Measurements from ENCODE around the gene CTTNBP2NL. TPM values are rescaled to one million over a fixed set of nuclear protein-coding genes. Genes with fewer than 3 reads are reported as not detected.
"Not testable (repeated sequence)": the region's sequence is repeated elsewhere in the genome, so short reads cannot be mapped to it uniquely, and the experiment has no call there.

CTTNBP2NL gene
- polyA plus RNA-seq, 1 experiment = 30.5 TPM

DNA sequence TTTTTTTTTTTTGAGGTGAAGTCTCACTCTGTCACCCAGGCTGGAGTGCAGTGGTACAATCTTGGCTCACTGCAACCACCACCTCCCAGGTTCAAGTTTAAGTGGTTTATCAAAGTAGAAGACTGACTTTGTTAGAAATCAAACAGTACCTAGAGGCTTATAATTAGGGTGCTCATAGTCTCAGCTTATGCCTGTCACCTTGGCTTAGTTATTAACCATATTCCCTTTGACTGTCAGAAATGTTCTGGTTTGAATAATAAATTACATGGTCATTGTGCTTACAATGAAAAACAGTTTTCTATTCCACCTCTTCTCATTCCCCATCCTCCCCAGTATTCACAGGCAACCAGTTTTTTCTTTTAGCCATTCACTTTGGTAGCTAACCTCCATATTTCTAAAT is 54.8 kb downstream of the CTTNBP2NL start:
- no peak overlapping the region for H3K4me3 ChIP-seq (ENCODE audit: low read depth, low read length)
- H3K27me3 ChIP-seq (ENCODE audit: control insufficient read depth, insufficient read depth, low read length) = no peaks in the 10 kb centered on the region
- no peak for DNase-seq (ENCODE audit: low read depth, low spot score)
- POLR2A ChIA-PET = interaction anchor here (0.7 kb wide), 1 partner anchor 16 kb away, joined by 4 read pairs; no protein-coding TSS in a partner anchor
- no peaks in the 10 kb centered on the region for H3K9me3 ChIP-seq (ENCODE audit: control insufficient read depth, insufficient read depth, low read length)
- no peak overlapping the region for H3K27ac ChIP-seq (ENCODE audit: low read depth, low read length)
- CTCF ChIA-PET = interaction anchor here (0.7 to 1.2 kb wide), 3 partner anchors 16 to 773 kb away, joined by 3 to 4 read pairs (median 3); no protein-coding TSS in a partner anchor
- TF ChIP-seq, protein P1, sequence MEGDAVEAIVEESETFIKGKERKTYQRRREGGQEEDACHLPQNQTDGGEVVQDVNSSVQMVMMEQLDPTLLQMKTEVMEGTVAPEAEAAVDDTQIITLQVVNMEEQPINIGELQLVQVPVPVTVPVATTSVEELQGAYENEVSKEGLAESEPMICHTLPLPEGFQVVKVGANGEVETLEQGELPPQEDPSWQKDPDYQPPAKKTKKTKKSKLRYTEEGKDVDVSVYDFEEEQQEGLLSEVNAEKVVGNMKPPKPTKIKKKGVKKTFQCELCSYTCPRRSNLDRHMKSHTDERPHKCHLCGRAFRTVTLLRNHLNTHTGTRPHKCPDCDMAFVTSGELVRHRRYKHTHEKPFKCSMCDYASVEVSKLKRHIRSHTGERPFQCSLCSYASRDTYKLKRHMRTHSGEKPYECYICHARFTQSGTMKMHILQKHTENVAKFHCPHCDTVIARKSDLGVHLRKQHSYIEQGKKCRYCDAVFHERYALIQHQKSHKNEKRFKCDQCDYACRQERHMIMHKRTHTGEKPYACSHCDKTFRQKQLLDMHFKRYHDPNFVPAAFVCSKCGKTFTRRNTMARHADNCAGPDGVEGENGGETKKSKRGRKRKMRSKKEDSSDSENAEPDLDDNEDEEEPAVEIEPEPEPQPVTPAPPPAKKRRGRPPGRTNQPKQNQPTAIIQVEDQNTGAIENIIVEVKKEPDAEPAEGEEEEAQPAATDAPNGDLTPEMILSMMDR (IDR thresholded peaks at IDR 0.05; ENCODE audit: low read depth, low read length) = no peak

DNA sequence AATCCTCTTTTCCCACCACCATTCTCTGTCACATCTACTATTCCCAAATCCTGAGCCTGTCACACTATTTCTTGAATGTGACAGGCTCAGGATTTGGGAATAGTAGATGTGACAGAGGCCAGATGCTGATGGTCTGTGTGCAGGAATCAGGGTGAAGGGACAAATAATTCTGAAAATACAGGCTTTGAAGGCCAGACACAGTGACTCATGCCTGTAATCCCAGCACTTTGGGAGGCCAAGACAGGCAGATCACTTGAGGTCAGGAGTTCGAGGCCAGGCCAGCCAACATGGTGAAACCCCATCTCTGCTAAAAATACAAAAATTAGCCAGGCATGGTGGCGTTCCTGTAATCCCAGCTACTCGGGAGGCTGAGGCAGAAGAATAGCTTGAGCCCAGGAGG is 55.3 kb downstream of the CTTNBP2NL start:
- not testable (repeated sequence) for H3K27me3 ChIP-seq (ENCODE audit: control insufficient read depth, insufficient read depth, low read length); H3K27ac ChIP-seq (ENCODE audit: low read depth, low read length); DNase-seq (ENCODE audit: low read depth, low spot score); H3K9me3 ChIP-seq (ENCODE audit: control insufficient read depth, insufficient read depth, low read length); H3K4me3 ChIP-seq (ENCODE audit: low read depth, low read length)
- ChIA-PET POLR2A (interaction anchor here (0.7 kb wide), 1 partner anchor 15 kb away, joined by 4 read pairs; no protein-coding TSS in a partner anchor), CTCF (interaction anchor here (0.6 to 1.2 kb wide), 3 partner anchors 15 to 773 kb away, joined by 3 read pairs; no protein-coding TSS in a partner anchor)

DNA sequence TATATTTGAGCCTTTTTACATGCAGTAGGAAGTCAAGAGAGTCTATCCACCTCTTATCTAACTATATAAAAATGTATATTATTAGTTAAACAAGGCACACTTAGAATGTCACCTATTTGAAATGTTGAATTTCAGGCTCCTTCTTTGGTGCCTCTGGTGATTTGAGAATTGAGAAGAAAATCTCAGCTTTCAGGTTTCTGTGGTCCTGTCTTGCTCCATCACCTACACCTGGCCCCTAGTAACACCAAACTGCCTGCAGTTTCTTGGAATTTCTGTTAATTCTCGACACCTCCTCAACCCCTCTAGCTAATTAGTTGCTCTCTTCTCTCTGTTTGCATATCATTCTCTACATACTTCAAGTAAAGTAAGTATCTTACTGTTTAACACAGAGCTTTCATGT is 57.9 kb downstream of the CTTNBP2NL start:
- Histone ChIP-seq H3K27me3 (ENCODE audit: control insufficient read depth, insufficient read depth, low read length) (no peaks in the 10 kb centered on the region), H3K9me3 (ENCODE audit: control insufficient read depth, insufficient read depth, low read length) (no peaks in the 10 kb centered on the region), H3K27ac (ENCODE audit: low read depth, low read length) (no peak overlapping the region), H3K4me3 (ENCODE audit: low read depth, low read length) (no peak overlapping the region)
- no peak for DNase-seq (ENCODE audit: low read depth, low spot score)
- ChIA-PET POLR2A (no interaction called here), CTCF (no interaction called here)
- TF ChIP-seq, protein P1 (IDR thresholded peaks at IDR 0.05; ENCODE audit: low read depth, low read length) = no peak

DNA sequence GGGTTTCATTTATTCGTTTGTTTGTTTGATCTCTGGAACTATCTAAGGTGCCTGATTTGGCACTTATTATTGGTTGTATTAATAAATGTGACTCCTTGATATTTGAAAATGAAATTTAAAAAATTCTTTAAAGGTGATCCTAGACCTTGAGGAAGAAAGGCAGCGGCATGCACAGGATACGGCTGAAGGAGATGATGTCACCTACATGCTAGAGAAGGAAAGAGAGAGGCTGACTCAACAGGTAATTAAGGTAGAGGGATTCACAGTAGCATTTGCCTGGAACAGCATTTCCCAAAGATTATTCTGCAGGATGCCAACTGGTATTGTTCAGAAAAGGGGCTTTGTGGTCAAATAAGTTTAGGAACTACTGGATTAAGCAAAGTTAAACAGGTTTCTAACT is 58.3 kb downstream of the CTTNBP2NL start:
- CTCF ChIA-PET = no interaction called here
- Histone ChIP-seq H3K27ac (ENCODE audit: low read depth, low read length) (no peak overlapping the region), H3K9me3 (ENCODE audit: control insufficient read depth, insufficient read depth, low read length) (no peaks in the 10 kb centered on the region), H3K4me3 (ENCODE audit: low read depth, low read length) (no peak overlapping the region), H3K27me3 (ENCODE audit: control insufficient read depth, insufficient read depth, low read length) (no peaks in the 10 kb centered on the region)
- no peak for DNase-seq (ENCODE audit: low read depth, low spot score)
- POLR2A ChIA-PET = no interaction called here
- TF ChIP-seq, protein P1 (IDR thresholded peaks at IDR 0.05; ENCODE audit: low read depth, low read length) = no peak

DNA sequence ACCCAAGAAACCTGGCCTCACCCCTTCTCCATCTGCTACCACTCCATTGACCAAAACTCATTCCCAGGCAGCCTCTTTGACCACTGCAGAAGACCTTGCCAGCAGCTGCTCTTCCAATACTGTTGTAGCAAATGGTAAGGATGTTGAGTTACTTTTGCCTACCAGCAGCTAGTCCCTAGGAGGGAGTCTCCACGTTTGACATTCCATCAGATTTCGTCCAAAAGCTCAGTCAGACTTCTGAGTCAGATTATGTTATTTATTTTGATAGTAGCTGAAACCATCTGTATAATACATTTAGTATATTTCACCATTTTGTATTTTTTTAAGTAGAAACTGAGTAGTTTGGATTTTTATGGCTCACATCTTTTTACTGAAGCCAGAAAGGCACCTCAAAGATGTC is 61.2 kb downstream of the CTTNBP2NL start:
- ChIA-PET CTCF (interaction anchor here (1.0 to 3.2 kb wide), 5 partner anchors 9 to 157 kb away, joined by 3 to 22 read pairs (median 4); no protein-coding TSS in a partner anchor), POLR2A (interaction anchor here (0.7 to 1.4 kb wide), 4 partner anchors 11 to 64 kb away, joined by 3 to 13 read pairs (median 3); no protein-coding TSS in a partner anchor)
- DNase-seq (ENCODE audit: low read depth, low spot score) = peak; percentile 70
- Histone ChIP-seq H3K4me3 (ENCODE audit: low read depth, low read length) (no peak overlapping the region), H3K9me3 (ENCODE audit: control insufficient read depth, insufficient read depth, low read length) (no peaks in the 10 kb centered on the region), H3K27me3 (ENCODE audit: control insufficient read depth, insufficient read depth, low read length) (no peaks in the 10 kb centered on the region), H3K27ac (ENCODE audit: low read depth, low read length) (peak overlapping the region; percentile 82)
- TF ChIP-seq, protein P1 (IDR thresholded peaks at IDR 0.05; ENCODE audit: low read depth, low read length) = no peak

Measured in AG04450 (cell line).